Adipocyte (in vitro differentiated cells): ENCODE data around the gene GABARAP.
A peak's percentile ranks its signal among the peaks of the same experiment; 100 is the strongest.
"Not testable (repeated sequence)": the region's sequence is repeated elsewhere in the genome, so short reads cannot be mapped to it uniquely, and the experiment has no call there.

Experiments used
- DNase-seq: peaks from one replicate; pipeline ENCODE4 v3.0.0-alpha.2; 2015; ENCODE audit warnings: low read depth
- H3K27me3 ChIP-seq: replicated peaks from 2 replicates; pipeline ENCODE4 v1.7.0; 2013; ENCODE audit warnings: mild to moderate bottlenecking, low read length, moderate library complexity; ENCODE audit not compliant: control insufficient read depth, insufficient read depth
- H3K36me3 ChIP-seq: 2 replicates; pipeline ENCODE4 v1.7.0; 2013; ENCODE audit warnings: low read length, mild to moderate bottlenecking, moderate library complexity; ENCODE audit not compliant: control insufficient read depth, insufficient read depth, severe bottlenecking
- H3K4me1 ChIP-seq: 2 replicates; pipeline ENCODE4 v1.7.0; 2013; ENCODE audit warnings: mild to moderate bottlenecking, low read length, moderate library complexity; ENCODE audit not compliant: control insufficient read depth, insufficient read depth
- H3K4me3 ChIP-seq: 2 replicates; pipeline ENCODE4 v1.7.0; 2013; ENCODE audit warnings: mild to moderate bottlenecking, low read length, moderate library complexity
- H3K9ac ChIP-seq: 2 replicates; pipeline ENCODE4 v1.7.0; 2013; ENCODE audit warnings: mild to moderate bottlenecking, low read length, moderate library complexity
- H3K9me3 ChIP-seq: 2 replicates; pipeline ENCODE4 v1.7.0; 2013; ENCODE audit warnings: mild to moderate bottlenecking, low read length, moderate library complexity; ENCODE audit not compliant: control insufficient read depth

The GABARAP gene

DNA sequence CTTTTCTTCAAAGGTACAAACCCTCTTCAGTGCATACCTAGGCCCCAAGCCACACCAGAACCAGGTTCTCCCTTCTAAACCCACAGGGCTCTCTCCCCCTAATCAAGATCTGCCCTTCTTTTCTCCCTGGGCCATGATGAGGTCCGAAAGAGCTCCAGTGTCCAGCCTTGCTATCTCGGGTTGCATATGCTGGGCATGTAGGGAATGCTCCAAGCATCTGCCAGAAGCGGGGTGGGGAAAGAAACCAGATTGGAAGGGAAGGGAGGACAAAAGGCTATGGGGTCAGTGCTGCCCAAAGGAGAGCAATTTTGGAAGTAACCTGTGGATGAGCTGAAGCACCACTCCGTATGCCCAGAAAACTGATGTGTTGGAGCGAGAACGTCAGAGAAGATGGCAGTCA, 7.0 kb upstream of the GABARAP start:
- Histone ChIP-seq H3K36me3 (peaks cover 26% of the 10 kb centered on the region), H3K4me1 (peaks cover 28% of the 10 kb centered on the region), H3K27me3 (no peaks in the 10 kb centered on the region), H3K9ac (no peak overlapping the region), H3K9me3 (no peaks in the 10 kb centered on the region), H3K4me3 (no peak overlapping the region)
- DNase-seq, result no peak

DNA sequence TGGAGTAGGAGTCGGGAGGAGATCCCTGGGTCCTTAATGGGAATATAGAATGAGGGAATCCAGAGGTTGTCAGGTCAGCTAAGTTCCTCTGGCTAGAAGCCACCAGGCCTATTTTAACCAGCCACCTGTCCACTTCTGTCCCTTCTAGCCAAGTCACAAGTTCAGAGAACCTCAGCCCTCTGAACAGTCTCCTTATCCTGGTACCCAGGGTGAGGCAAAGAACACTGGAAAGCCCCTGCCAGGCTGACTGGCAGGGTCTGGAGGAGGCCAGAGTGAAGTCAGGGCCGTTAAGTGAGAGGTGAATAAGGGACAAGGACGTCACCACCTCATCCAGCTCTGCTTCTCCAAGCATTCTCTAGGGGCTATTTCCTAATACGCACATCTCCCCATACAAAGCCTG, 6.5 kb upstream of the GABARAP start:
- H3K36me3 ChIP-seq, result peaks cover 26% of the 10 kb centered on the region

DNA sequence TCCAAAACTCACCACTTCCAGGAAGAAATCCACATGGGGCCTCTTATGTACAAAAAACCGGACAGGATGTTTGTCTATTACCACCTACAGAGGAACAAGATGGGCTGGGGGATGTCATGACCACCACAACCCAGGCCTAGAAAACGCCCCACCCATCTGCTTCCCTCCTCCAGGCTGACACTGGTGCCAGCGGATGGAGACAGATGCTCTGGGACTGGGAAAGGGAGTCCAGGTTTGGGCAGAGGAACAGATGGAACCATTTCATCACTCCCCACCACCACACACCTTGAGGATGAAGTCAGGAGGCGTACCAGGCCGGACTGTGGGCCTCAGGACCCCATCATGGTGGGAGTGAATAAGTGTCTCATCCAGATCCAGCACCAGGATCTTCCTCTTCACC, 4.5 kb upstream of the GABARAP start:
- Histone ChIP-seq H3K4me1 (peaks cover 25% of the 10 kb centered on the region), H3K9me3 (no peaks in the 10 kb centered on the region), H3K4me3 (no peak overlapping the region), H3K36me3 (peaks cover 26% of the 10 kb centered on the region), H3K27me3 (no peaks in the 10 kb centered on the region), H3K9ac (no peak overlapping the region)
- DNase-seq, result no peak

More for the DNA sequence above, 6.5 kb upstream of the GABARAP start:
- no peak overlapping the region for H3K9ac ChIP-seq
- H3K4me3 ChIP-seq, result no peak overlapping the region
- peaks cover 28% of the 10 kb centered on the region for H3K4me1 ChIP-seq
- DNase-seq, result no peak
- H3K27me3 ChIP-seq, result no peaks in the 10 kb centered on the region
- H3K9me3 ChIP-seq, result no peaks in the 10 kb centered on the region

- H3K27me3 ChIP-seq, DNase-seq, H3K9me3 ChIP-seq: not testable (repeated sequence)
- peak overlapping the region; percentile 99 for H3K9ac ChIP-seq
- H3K36me3 ChIP-seq, result peaks cover 37% of the 10 kb centered on the region
- H3K4me1 ChIP-seq, result peaks cover 29% of the 10 kb centered on the region
- peak overlapping the region; percentile 98 for H3K4me3 ChIP-seq
Observed at GRCh38 chr17:7243838-7244237, 1.6 kb upstream of the GABARAP start.

- H3K9me3 ChIP-seq, result no peaks in the 10 kb centered on the region
- peaks cover 37% of the 10 kb centered on the region for H3K36me3 ChIP-seq
- peak overlapping the region; percentile 98 for H3K4me3 ChIP-seq
- DNase-seq, result no peak
- H3K9ac ChIP-seq, result peak overlapping the region; percentile 99
- H3K27me3 ChIP-seq, result no peaks in the 10 kb centered on the region
- peaks cover 26% of the 10 kb centered on the region for H3K4me1 ChIP-seq
Observed at GRCh38 chr17:7243453-7243729, 1.1 kb upstream of the GABARAP start.

DNA sequence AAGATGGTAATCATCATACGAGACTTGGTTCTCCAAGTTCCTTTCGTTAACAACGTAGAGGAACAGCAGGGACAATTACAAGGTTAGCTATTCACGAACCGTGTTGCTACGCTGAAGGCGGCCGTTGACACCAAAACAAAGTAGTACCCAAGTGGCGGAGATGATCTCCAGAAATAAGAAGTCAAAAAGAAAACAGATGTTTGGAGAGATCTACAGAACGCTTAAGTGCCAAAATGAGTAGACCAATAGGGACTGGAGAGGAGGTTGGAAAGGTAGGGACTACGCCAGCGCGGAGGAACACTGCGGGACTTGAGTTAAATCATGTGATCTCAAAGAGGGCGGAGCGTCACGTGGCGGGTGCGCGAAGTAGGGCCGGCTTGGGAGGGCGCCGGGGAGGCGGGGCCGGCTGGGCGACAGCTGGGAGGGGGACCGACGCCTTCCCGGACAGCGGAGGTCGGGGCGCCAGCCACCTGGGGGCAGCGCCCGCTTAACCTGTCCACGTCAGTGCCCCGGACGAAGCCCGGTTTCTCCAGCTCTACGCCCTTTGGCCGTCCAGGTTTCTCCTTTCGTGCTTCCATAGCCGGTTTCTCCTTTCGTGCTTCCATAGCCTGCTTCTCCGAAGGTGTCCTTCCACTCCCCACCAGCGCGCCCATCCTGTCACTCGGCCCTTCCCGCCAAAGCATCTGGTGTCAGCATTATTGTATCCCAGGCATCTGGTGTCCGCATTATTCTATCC, 636 bp upstream of the GABARAP start:
- Histone ChIP-seq H3K9ac (peak overlapping the region; percentile 99), H3K4me3 (peak overlapping the region; percentile 98), H3K36me3 (peaks cover 37% of the 10 kb centered on the region), H3K9me3 (no peaks in the 10 kb centered on the region), H3K27me3 (no peaks in the 10 kb centered on the region), H3K4me1 (peaks cover 26% of the 10 kb centered on the region)
- DNase-seq, result peak; percentile 98

GRCh38 chr17:7241090-7241733, 1.0 kb downstream of the GABARAP start:
- Histone ChIP-seq H3K9ac (peak overlapping the region; percentile 99), H3K36me3 (peaks cover 40% of the 10 kb centered on the region), H3K4me3 (peak overlapping the region; percentile 98), H3K4me1 (peaks cover 38% of the 10 kb centered on the region), H3K27me3 (no peaks in the 10 kb centered on the region), H3K9me3 (no peaks in the 10 kb centered on the region)
- DNase-seq, result no peak

- Histone ChIP-seq H3K9me3 (no peaks in the 10 kb centered on the region), H3K4me1 (peaks cover 44% of the 10 kb centered on the region), H3K36me3 (peaks cover 42% of the 10 kb centered on the region)
Observed at GRCh38 chr17:7240375-7240774, 1.9 kb downstream of the GABARAP start.

DNA sequence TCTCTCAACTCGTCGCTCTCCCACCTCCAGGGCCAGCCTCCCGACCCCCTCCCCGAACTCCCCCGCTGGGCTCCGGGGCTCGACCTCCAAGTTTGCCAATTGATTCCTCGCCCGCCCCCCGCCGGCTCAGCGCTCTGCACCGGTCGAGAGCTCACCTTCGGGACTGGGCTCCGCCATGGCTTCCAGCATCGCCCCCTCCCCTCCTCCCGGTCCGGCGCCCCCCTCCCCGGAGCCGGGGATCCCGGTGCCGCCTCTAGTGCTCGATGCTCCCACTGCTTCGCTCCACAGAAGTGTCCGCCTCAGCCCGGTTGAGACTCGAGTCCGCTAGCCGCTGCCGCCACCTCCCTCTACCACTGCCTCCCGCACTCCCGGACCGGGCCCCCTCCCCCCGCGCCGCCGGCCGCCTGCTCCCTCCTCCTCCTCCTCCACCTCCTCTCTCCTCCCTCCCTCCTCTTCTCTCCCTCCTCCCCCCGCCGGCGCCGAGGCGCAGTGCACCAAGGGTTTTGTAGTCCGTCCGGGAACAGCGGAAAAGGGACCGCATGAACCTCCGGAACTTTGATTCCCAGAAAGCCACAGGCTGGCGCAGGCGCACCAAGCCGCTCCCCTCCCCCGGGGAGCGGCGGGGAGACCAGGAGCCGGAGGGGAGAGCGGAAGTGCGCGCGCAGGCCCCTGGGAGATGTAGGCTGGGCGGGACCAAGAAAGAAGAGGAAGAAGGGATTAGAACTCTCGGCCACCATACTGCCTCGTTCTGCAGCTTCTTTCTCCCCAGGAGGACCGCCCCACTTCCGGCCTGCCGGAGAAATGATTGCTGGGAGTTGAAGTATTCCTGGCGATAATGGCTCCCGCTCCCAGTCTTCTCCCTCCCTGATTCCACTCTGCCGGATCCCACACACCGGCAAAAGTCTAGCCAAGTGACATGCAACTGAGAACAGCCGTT, 2.9 kb downstream of the GABARAP start, which contains the start of gene PHF23:
TSS of gene PHF23 (minus strand) at position 367 of the 937 bp plus-strand sequence. CDS start at position 189, 178 bp downstream.
- H3K4me1 ChIP-seq, result peaks cover 53% of the 10 kb centered on the region
- peak; percentile 99 for DNase-seq
- peak within 1 kb of the TSS; percentile 98 for H3K4me3 ChIP-seq
- H3K9ac ChIP-seq, result peak within 1 kb of the TSS; percentile 99
- H3K9me3 ChIP-seq, result no peaks in the 10 kb centered on the region
- peaks cover 44% of the 10 kb centered on the region for H3K36me3 ChIP-seq
- no peaks in the 10 kb centered on the region for H3K27me3 ChIP-seq

More at GRCh38 chr17:7240375-7240774, 1.9 kb downstream of the GABARAP start:
- no peak for DNase-seq
- Histone ChIP-seq H3K9ac (peak overlapping the region; percentile 99), H3K4me3 (peak overlapping the region; percentile 98), H3K27me3 (no peaks in the 10 kb centered on the region)

GRCh38 chr17:7238420-7239090, 3.7 kb downstream of the GABARAP start:
- Histone ChIP-seq H3K4me3 (peak overlapping the region; percentile 88), H3K36me3 (peaks cover 39% of the 10 kb centered on the region), H3K9me3 (no peaks in the 10 kb centered on the region), H3K9ac (peak overlapping the region; percentile 98), H3K27me3 (no peaks in the 10 kb centered on the region), H3K4me1 (peaks cover 53% of the 10 kb centered on the region)
- peak; percentile 38 for DNase-seq
